Kidney (tissue), 14 donors: Measurements from ENCODE around the gene POLR1A. TPM values are rescaled to one million over a fixed set of nuclear protein-coding genes. Genes with fewer than 3 reads are reported as not detected.

Source experiments
- DNase-seq, 5 donors: peaks; one replicate each; pipeline ENCODE4 v3.0.0-alpha.2; 2013 to 2020
- FAIRE-seq: peaks from 2 replicates; lab custom pipeline; 2012; peaks lifted over from hg19 to GRCh38; lab: Jason Lieb, UNC
- H3K27ac ChIP-seq, 2 donors: one replicate each; pipeline ENCODE4 v1.7.0; 2013; ENCODE audit warnings: low read depth in 2 of 2, low read length in 2 of 2, inconsistent platforms in 1 of 2
- H3K27me3 ChIP-seq: one replicate; pipeline ENCODE4 v1.7.1; 2013; ENCODE audit warnings: low read length, inconsistent platforms; ENCODE audit not compliant: control insufficient read depth, insufficient read depth
- H3K36me3 ChIP-seq, 3 donors: one replicate each; pipeline versions ENCODE4 v1.7.0 to v1.7.1; 2013; ENCODE audit warnings: low read length in 3 of 3, control low read depth in 1 of 3, inconsistent platforms in 1 of 3; ENCODE audit not compliant: insufficient read depth in 3 of 3, control insufficient read depth in 2 of 3
- H3K4me1 ChIP-seq, 3 donors: one replicate each; pipeline versions ENCODE4 v1.7.0 to v1.7.1; 2013; ENCODE audit warnings: low read length in 3 of 3, inconsistent platforms in 1 of 3, low read depth in 1 of 3; ENCODE audit not compliant: control insufficient read depth in 2 of 3, insufficient read depth in 2 of 3
- H3K4me3 ChIP-seq, 3 donors: one replicate each; pipeline versions ENCODE4 v1.7.0 to v1.8.1; 2013; ENCODE audit warnings: low read length in 3 of 3, control low read depth in 1 of 3, inconsistent platforms in 1 of 3
- H3K9ac ChIP-seq, 3 donors: one replicate each; pipeline versions ENCODE4 v1.7.0 to v1.7.1; 2013; ENCODE audit warnings: low read length in 3 of 3, control low read depth in 1 of 3, inconsistent platforms in 1 of 3
- H3K9me3 ChIP-seq, 3 donors: one replicate each; pipeline versions ENCODE4 v1.7.0 to v1.7.1; 2013; ENCODE audit warnings: low read length in 3 of 3, control low read depth in 1 of 3, inconsistent platforms in 1 of 3; ENCODE audit not compliant: control insufficient read depth in 2 of 3, insufficient read depth in 1 of 3
- intact Hi-C: fragments of 100-400 bp; cut with DNase I; formaldehyde crosslinking; loops from one replicate; pipeline ENCODE4 v1.11.1; 2022
- polyA plus RNA-seq: library from polyadenylated mRNA; stranded (reverse); fragments of 350-450 nt; fragmentation: Illumina TruSeq; extraction: RNeasy Lipid Tissue Mini Kit (QIAGEN cat#74804); gene quantifications from one replicate; pipeline ENCODE4 v1.2.3, GENCODE V29; 2014; ENCODE audit warnings: low read depth, low replicate concordance; ENCODE audit not compliant: insufficient read depth
- total RNA-seq: library from RNA; stranded (reverse); fragmentation: NEBNext Ultra II Directional; extraction: Animal tissue kit (Norgen Biotek cat#: 25700); gene quantifications from one replicate; pipeline ENCODE4 v1.2.1, GENCODE V29; 2021
- TF ChIP-seq, protein P1 (sequence below): IDR thresholded peaks from 3 replicates; pipeline ENCODE4 v1.5.1; 2012; ENCODE audit warnings: mild to moderate bottlenecking, moderate library complexity, borderline replicate concordance; ENCODE audit not compliant: insufficient read depth; ENCODE audit errors: extremely low read depth
- donor health status: control.
- donor health status: control.
- donor health status: control.
- donor health status: control.
- donor health status: control.
- donor health status: DM: yes; HTN: yes; CAD: no.
- donor health status: Normal renal cell carcinoma (clear cell type).

POLR1A gene
- total and polyA plus RNA-seq, 2 donors from 2014 or later = 3.4 to 33.7 TPM

DNA sequence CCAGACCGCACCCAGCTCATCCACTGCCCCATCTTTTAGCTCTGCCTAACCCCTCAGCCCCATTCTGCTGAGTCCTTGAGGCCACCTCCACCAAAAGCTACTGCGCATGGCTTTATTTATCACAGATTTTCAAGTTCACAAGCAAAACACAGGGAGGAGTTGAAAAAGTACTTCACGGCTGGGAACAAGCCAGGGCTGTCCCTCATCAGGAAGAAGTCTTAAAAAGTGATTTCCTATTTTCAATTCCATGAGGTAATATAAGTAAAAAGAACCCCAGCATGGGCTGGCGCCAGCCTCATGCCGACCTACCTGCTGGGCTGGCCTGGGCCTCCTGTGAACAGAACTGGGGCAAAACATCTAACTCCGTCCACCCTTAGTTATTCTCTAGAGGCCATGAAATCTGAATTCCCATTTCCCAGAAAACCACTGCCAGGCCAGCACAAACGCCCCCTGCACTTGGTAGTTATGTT lies 69.0 kb downstream of the POLR1A start:
- peaks cover 19 to 38% (median 37%) of the 10 kb centered on the region in 3 donors for H3K4me1 ChIP-seq
- H3K9me3 ChIP-seq = no peaks in the 10 kb centered on the region
- H3K27ac ChIP-seq = peak overlapping the region; percentile 92 to 94
- DNase-seq = no peak
- peaks cover 12 to 31% (median 12%) of the 10 kb centered on the region in 3 donors for H3K36me3 ChIP-seq
- no peaks in the 10 kb centered on the region for H3K27me3 ChIP-seq
- H3K4me3 ChIP-seq = no peak overlapping the region
- H3K9ac ChIP-seq = peak overlapping the region in 1 of 3 donors; percentile 72
- intact Hi-C loops = no loop called here
- no peak for FAIRE-seq
- TF ChIP-seq, protein P1, sequence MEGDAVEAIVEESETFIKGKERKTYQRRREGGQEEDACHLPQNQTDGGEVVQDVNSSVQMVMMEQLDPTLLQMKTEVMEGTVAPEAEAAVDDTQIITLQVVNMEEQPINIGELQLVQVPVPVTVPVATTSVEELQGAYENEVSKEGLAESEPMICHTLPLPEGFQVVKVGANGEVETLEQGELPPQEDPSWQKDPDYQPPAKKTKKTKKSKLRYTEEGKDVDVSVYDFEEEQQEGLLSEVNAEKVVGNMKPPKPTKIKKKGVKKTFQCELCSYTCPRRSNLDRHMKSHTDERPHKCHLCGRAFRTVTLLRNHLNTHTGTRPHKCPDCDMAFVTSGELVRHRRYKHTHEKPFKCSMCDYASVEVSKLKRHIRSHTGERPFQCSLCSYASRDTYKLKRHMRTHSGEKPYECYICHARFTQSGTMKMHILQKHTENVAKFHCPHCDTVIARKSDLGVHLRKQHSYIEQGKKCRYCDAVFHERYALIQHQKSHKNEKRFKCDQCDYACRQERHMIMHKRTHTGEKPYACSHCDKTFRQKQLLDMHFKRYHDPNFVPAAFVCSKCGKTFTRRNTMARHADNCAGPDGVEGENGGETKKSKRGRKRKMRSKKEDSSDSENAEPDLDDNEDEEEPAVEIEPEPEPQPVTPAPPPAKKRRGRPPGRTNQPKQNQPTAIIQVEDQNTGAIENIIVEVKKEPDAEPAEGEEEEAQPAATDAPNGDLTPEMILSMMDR = no peak

DNA sequence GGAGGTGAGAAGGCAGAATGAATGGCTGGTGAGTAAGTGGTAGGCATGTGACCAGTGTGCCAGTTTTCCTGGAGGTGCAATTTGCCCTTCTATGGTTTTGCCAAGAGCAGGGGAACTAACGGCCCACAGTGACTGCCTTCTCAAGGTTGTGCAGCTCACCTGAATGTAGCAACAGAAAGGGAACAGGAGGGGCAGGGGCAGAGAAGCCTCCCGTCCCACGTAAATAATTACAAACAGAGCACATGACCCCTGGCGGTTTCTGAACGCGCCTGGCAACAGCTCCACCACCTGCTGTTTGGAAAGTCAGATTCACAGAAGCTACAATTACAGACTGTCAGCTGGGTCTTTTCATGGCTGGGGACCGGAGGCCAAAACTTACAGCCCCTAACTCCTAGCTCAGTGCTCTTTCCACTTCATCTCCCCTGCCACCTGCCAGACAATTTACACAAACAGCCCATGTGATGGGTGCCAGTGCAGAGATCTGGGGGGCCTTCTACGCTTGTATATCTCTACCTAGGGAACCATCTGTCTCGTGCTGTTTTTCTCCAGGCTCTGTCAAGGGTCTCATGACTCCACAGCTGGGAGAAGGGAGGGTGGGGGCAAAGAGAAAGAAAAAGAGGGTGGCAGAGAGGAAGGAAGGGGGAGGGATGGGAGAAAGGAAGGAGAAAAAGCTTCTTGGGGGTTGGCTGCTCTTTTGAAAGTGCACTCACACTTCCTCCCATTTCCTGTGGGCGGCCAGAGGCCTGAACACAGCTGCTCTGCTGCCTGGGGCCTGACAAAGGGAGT lies 69.6 kb downstream of the POLR1A start:
- H3K9me3 ChIP-seq = no peaks in the 10 kb centered on the region
- peak overlapping the region in 1 of 3 donors; percentile 20 for H3K4me3 ChIP-seq
- DNase-seq = peak; percentile 77 to 94 (median 88)
- peaks cover 12 to 35% (median 13%) of the 10 kb centered on the region in 3 donors for H3K36me3 ChIP-seq
- H3K4me1 ChIP-seq = peaks cover 19 to 38% (median 37%) of the 10 kb centered on the region in 3 donors
- intact Hi-C loops = no loop called here
- H3K27me3 ChIP-seq = no peaks in the 10 kb centered on the region
- FAIRE-seq = no peak
- peak overlapping the region; percentile 92 to 94 for H3K27ac ChIP-seq
- peak overlapping the region in 1 of 3 donors; percentile 72 for H3K9ac ChIP-seq
- TF ChIP-seq, protein P1 = peak; percentile 36

DNA sequence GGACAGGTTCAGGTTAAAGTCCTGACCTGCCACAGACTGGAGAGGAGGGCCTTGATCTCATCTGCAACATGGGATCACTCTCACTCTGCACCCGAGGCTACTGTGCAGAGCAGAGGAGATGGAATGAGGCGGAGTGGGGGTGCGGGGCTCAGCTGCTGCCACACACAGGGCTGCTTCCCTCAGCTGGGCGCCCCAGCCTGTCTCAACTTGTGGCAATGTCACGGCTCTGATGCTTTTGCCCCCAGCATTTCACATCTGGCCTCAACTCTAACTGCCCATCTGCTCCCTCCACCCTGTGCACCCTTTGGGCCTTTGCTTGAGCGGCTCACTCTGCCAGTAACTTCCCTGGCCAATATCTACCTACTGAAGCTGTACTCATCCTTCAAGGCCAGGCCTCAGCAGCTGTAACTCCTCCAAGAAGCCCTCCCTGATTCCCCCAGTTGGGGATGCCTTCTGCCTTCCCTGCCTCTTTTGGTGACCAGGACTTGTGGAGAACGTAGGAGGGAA lies 70.3 kb downstream of the POLR1A start:
- Histone ChIP-seq H3K27ac (peak overlapping the region; percentile 92 to 94), H3K36me3 (peaks cover 14 to 42% (median 16%) of the 10 kb centered on the region in 3 donors), H3K4me1 (peaks cover 19 to 38% (median 37%) of the 10 kb centered on the region in 3 donors), H3K27me3 (no peaks in the 10 kb centered on the region), H3K4me3 (peak overlapping the region in 1 of 3 donors; percentile 20), H3K9me3 (no peaks in the 10 kb centered on the region), H3K9ac (peak overlapping the region in 1 of 3 donors; percentile 72)
- TF ChIP-seq, protein P1 = no peak
- FAIRE-seq = no peak
- peak in 1 of 5 donors; percentile 72 for DNase-seq
- intact Hi-C loops = no loop called here
